Hematopoietic multipotent progenitor cell treated with erythropoietin and hydrocortisone succinate and interleukin-3 and kit ligand, for 17 days (in vitro differentiated cells): ENCODE measurements around the gene NPHP4.

Experiments used
- DNase-seq: peaks from one replicate; pipeline ENCODE4 v3.0.0-alpha.2; 2015; ENCODE audit warnings: low spot score

NPHP4 gene

DNA sequence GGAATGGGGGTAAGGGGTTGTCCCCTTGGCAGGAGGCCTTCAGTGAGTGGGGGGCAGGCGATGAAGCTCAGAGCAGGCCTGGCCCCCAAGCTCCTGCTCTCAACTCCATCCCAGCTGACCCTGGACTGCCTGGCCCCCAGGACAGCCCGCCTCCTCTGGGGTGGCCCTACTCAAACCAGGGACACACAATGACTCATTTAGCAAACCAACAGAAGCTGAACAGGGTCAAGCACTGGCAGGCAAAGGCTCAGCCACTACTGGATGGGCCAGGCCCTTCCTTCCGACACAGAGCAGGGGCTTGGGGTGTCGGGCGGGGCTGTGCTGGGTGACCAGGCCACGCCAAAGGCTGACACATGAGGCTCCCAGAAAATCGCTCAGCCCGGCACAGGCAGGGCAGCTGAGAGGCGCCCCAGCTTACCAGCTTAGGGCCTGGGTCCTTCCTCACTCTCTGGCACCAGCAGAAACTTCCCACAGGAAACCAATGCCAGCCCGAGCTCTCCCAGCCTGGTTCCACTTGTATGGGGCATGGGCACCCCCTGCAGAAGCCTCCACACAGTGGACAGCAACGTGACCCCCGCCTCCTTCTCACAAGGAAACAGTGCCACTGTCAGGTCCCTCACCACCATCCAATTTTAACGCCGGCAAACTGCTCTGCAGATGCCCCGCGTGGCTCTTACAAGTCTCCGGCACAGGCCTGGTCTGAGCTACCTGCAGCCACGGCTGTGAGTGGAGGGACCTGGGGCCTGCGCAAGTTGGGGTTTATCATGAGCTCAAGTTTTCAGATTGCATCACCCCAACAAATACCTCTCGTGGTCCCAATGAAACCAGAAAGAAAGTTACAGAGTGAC lies 114.3 kb downstream of the NPHP4 start:
- no peak for DNase-seq

- DNase-seq, result no peak
Measured at GRCh38 chr1:5877001-5877400, 115.2 kb downstream of the NPHP4 start.

DNA sequence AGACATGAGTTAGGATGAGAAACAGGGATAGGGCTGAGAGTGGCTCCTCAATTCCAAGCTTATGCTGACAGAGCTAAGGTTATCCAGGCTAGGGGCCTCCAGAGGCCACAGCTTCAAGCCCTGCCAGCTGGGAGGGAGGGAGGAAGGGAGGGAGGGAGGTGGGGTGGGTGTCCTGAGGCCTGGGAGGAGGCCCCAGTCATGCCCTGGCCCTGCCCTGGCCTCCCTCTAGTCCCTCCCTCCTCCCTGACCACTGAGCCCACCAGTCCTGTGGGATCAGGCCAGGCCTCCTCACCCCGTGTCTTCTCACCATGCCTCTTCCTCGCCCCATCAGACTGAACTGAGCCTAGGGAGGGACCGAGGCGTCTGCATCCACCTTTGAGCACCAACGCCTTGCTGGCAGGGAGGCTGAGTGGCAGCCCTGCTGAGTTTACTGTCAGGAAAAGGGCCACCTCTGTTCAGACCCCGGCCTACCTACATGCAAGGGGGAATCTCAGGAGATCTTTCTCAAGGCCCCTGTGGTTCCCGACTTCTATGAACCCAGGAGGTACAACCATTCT lies 116.1 kb downstream of the NPHP4 start:
- DNase-seq, result no peak

DNA sequence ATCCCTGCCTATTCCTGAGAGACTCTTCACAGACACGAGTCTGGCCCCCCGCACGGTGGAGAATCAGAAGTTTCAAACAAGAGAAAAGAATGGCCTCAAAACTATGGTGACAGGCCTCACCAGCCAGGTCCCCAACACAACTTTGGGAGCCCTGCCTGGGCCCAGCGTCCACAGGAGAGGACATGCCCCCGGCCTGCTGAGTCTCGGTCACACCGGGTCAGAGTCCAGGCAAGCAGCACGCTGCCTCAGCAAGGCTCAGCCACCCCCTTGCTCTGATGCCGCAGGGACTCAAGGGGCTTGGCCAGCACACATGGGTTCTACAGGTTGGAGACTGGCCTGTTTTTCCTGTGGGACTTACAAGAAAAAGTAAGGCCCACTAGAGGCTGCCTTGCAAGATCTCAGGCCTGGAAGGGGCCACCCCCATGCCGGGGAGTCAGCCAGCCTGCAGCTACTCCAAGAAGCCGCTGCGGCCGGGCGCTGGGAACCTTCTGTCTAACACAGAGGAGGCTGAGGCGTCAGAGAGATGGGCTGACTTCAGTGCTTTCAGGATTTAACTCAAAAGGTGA lies 116.8 kb downstream of the NPHP4 start:
- no peak for DNase-seq

- no peak for DNase-seq
Measured at GRCh38 chr1:5874416-5875110, 117.7 kb downstream of the NPHP4 start.

DNA sequence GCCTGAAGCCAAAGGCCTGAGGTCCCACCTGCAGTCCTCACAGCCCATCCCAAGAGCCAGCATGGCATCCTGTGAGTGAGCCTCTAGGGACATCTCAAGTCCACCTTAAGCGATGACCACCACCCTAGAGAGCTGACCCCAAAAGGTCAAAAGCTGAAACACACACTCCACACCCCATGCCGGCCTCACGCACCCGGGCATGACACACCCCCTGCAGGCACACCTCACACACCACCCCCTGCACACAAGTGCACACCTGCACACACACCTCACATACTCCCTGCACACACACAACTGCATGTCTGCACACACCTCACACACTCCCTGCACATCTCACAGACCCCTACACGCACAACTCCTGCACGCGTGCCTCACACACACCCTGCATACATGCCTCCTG lies 118.7 kb downstream of the NPHP4 start:
- DNase-seq, result no peak

DNA sequence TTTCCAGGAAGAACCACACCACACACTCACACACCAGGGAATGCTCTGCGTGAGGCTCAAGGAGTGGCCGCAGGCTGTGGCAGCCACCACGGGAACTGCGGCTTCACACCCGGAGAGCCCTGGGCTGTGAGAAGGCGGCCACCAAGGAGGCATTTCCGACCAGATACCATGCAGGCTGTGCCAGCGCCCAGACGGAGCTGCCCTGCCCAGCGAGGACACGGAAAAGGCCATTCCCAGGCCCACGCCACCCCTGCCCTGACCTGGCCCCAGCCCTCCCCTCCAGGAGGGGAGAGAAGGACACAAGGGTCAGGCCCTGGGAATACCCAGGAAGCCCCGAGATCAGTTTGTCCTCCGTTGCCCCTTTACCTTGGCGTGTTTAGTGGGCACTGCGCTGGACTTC lies 119.3 kb downstream of the NPHP4 start:
- DNase-seq, result no peak

GRCh38 chr1:5868931-5869500 lies 123.2 kb downstream of the NPHP4 start:
- no peak for DNase-seq

- DNase-seq, result no peak
Measured at GRCh38 chr1:5865774-5866173, 126.5 kb downstream of the NPHP4 start.

- no peak for DNase-seq
Measured at GRCh38 chr1:5865056-5865455, 127.2 kb downstream of the NPHP4 start.

DNA sequence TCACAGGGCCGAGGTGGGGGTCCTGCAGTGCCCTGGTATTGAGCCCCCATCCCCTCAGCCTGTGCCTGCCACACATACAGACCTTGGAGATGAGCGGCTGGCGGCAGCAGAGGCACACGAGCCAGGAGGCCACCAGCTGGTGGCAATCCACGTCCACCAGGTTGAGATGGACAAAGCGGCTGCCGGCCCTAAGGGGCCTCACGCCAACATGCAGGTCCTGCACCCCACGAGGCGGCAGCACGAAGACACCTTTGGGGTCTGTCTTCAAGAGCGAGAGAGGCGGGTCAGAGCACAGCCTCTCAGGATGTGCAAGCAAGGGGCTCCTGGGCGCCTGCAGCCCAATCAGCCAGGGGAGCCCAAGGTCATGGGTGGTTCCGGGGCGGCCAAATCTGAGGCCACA lies 128.0 kb downstream of the NPHP4 start:
- no peak for DNase-seq

DNA sequence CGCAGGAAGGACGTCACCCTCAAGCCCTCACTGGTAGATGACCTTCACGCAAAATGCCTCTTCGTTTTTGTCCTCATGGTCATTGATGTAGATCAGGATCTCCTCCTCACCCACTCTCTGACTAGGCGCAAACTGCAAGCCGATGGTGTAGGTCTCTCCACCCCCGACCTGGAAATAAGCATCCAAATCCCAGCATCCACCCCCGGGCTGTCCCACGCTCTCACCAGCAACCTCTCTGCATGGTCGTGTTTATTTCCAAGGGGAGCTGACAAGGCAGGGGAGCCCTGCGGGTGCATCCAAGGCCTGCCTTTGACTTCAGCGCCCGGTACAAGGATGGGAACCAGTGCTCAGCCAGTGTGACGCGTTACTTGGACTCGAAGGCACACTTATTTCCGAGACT lies 129.0 kb downstream of the NPHP4 start:
- DNase-seq, result no peak

GRCh38 chr1:5861871-5862825 lies 130.1 kb downstream of the NPHP4 start:
- DNase-seq, result no peak

GRCh38 chr1:5860277-5860676 lies 131.9 kb downstream of the NPHP4 start:
- DNase-seq, result no peak

DNA sequence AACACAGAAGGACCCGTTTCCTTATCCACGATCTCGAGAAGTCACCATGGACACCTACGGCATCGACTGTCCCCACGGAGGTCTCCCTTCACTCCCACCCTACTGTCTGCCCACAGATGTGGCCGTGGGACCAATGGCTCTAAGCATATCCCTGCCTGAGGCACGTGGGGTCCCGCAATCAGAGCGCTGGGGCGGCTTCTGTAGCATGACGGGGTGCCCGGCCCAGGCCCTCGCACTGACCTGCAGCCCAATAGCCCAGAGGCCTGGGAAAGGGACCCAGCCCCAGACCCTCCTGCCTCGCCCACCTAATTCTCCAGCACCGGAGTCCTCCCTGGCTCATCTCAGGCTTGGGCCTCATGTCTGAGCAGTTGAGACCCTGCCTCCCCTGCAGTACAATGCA lies 132.5 kb downstream of the NPHP4 start:
- no peak for DNase-seq

DNA sequence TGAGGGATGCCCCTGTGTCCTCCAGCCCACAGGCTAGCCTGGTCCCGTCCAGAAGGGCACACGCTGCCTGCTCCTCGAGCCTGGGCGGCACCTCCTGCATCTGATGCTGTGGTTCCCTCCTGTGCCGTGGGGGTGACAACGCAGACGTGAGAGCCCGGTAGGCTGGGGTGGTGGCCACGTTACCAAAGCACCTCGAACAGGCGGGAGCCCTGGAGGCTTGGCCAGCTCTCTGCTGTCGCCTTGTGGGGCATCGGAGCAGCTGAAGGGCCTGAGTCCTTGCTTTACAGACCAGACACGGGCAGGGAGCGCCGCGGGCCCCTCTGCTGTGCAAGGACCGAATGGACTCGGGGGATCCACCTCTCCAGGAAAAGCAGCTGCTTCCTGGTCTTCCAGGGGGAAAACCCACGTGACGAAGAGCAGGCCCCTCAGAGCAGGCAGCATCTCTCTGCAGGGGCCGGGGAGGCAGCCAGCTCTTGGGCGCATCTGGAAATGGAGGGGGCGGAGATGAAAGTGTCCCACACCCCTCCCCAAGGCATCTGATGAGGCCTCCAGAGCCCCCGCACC lies 133.3 kb downstream of the NPHP4 start:
- no peak for DNase-seq

GRCh38 chr1:5858246-5858645 lies 134.0 kb downstream of the NPHP4 start:
- no peak for DNase-seq

GRCh38 chr1:5857508-5858090 lies 134.6 kb downstream of the NPHP4 start:
- no peak for DNase-seq

- no peak for DNase-seq
Measured at GRCh38 chr1:5857011-5857410, 135.2 kb downstream of the NPHP4 start.

GRCh38 chr1:5856246-5856815 lies 135.9 kb downstream of the NPHP4 start:
- DNase-seq, result no peak
